ENCODE data around the gene PKN1. TPM values are rescaled to one million over a fixed set of nuclear protein-coding genes. Genes with fewer than 3 reads are reported as not detected.

Gene PKN1
- total and polyA plus RNA-seq, 2 of the 4 experiments (the other 2 are of a cell fraction): 39.1 to 41.4 TPM

DNA sequence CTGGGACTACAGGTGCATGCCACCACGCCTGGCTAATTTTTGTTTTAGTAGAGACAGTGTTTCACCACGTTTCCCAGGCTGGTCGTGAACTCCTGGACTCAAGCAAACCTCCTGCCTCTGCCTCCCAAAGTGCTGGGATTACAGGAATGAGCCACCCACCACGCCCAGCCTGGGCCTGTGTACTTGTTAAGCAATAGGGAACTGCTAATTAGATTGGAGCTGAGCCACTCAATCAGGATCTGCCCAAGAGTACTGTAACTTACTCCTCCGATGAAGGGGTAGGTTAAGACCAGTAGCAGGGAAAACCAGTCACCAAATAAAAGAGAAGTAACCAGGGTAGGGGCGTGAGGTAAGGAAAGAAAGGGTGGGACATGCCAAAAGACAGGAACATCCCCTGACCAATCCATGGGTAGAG, 16.3 kb upstream of the PKN1 start (continued):
- TF ChIP-seq, protein P1, sequence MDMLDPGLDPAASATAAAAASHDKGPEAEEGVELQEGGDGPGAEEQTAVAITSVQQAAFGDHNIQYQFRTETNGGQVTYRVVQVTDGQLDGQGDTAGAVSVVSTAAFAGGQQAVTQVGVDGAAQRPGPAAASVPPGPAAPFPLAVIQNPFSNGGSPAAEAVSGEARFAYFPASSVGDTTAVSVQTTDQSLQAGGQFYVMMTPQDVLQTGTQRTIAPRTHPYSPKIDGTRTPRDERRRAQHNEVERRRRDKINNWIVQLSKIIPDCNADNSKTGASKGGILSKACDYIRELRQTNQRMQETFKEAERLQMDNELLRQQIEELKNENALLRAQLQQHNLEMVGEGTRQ (IDR thresholded peaks at IDR 0.05; ENCODE audit: low read depth, low read length): no peak
- no peak for TF ChIP-seq FOS (IDR thresholded peaks at IDR 0.05; ENCODE audit: low read depth, low read length)

DNA sequence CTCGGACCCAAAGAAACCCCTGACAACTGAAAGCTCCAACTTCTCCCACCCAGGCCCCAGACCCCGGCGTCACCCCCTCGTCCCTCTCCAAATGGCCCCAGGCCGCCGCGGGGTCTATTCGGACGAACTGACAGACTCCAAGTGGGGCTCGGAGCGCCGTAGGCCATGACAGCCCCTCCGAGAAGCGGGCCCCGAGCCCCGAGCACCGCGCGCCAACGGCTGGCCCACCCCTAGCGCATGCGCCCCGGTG, 14.3 kb upstream of the PKN1 start:
- in situ Hi-C loops (cut with MboI; ENCODE audit: low sequenced_read_pairs): no loop called here
- Histone ChIP-seq H3K79me1 (ENCODE audit: low read depth in 1 of 2, low read length in 2 of 2) (peaks cover 0 to 24% of the 10 kb centered on the region in 2 experiments; a peak in 2 of 4 replicates), H3K27me3 (ENCODE audit: control insufficient read depth, insufficient read depth, low read length) (no peaks in the 10 kb centered on the region), H4K91ac (ENCODE audit: insufficient read depth, low read depth, low read length) (no peak overlapping the region), H3K4me1 (ENCODE audit: control insufficient read depth, insufficient read depth, low read length) (peaks cover 8% of the 10 kb centered on the region; the same call in 1 of the 2 replicates), H3K9ac (ENCODE audit: low read depth, low read length) (peak overlapping the region; percentile 79), H3K4me3 (ENCODE audit: insufficient read depth, low read depth, low read length) (peak overlapping the region; percentile 77), H2AFZ (replicated peaks; ENCODE audit: low read length, poor library complexity) (peak overlapping the region; percentile 95), H2AK9ac (replicated peaks; ENCODE audit: low read depth, low read length, poor library complexity) (peak overlapping the region; percentile 91), H3K36me3 (ENCODE audit: control insufficient read depth, insufficient read depth, low read length) (no peaks in the 10 kb centered on the region; the same call in 1 of the 2 replicates), H3K9me1 (ENCODE audit: insufficient read depth, low read length) (peaks cover 9% of the 10 kb centered on the region; the same call in 1 of the 2 replicates), H2BK15ac (ENCODE audit: low read depth, low read length) (no peak overlapping the region), H3K4me2 (ENCODE audit: low read depth, low read length) (peak overlapping the region; percentile 96), H3K18ac (ENCODE audit: low read depth, low read length) (no peak overlapping the region), H4K20me1 (ENCODE audit: insufficient read depth, low read length) (peaks cover 39% of the 10 kb centered on the region), H3K27ac (ENCODE audit: insufficient read depth, low read length) (peak overlapping the region; percentile 91), H3K14ac (replicated peaks; ENCODE audit: low read depth, low read length) (peak overlapping the region; percentile 46; the same call in 1 of the 2 replicates), H2BK20ac (ENCODE audit: low read depth, low read length) (no peak overlapping the region), H2BK120ac (ENCODE audit: low read depth, low read length) (no peak overlapping the region; the same call in 1 of the 2 replicates), H3K9me3 (ENCODE audit: control insufficient read depth, insufficient read depth, low read length) (no peaks in the 10 kb centered on the region), H4K5ac (ENCODE audit: low read depth, low read length) (no peak overlapping the region), H2AK5ac (ENCODE audit: low read depth, low read length) (0 out of 2 replicates have a peak overlapping the region, but pooled peaks have one; percentile 32), H2BK5ac (ENCODE audit: low read depth, low read length, poor library complexity, severe bottlenecking) (peak overlapping the region; percentile 72), H3K4ac (ENCODE audit: low read depth, low read length) (peak overlapping the region; percentile 42), H3K23ac (ENCODE audit: low read depth, low read length) (0 out of 2 replicates have a peak overlapping the region, but pooled peaks have one; percentile 59), H3K56ac (ENCODE audit: extremely low read depth, insufficient read depth, low read length) (peak overlapping the region; percentile 86), H4K8ac (ENCODE audit: low read depth in 2 of 2, low read length in 2 of 2) (peak overlapping the region; percentile 34 to 37; a peak in 3 of 4 replicates)
- ATAC-seq (ENCODE audit: low read depth) (peak; percentile 77), DNase-seq (no peak)
- dilution Hi-C loops (cut with HindIII; ENCODE audit: low sequenced_read_pairs, unreplicated experiment): no loop called here
- intact Hi-C loops (cut with micrococcal nuclease): no loop called here
- 1% methylated on average over 18 of the region's 23 CpGs; no CpG with 5 or more reads in 1 of the 2 experiments for WGBS, 2 experiments (ENCODE audit: extremely low coverage in 2 of 2, insufficient read length in 1 of 2)
- ChIA-PET CTCF (no interaction called here), POLR2A (ENCODE audit: unreplicated experiment) (no interaction called here)
- BruUV-seq (replicated peaks): no TSS peak
- TF ChIP-seq POLR2A (IDR thresholded peaks at IDR 0.05; ENCODE audit: low read depth, low read length): no peak
- no peak for TF ChIP-seq SMC3 (IDR thresholded peaks at IDR 0.05; ENCODE audit: low read depth, low read length)
- TF ChIP-seq RFX5 (IDR thresholded peaks at IDR 0.05; ENCODE audit: low read depth, low read length): no peak
- no peak for TF ChIP-seq MAFK (IDR thresholded peaks at IDR 0.05; ENCODE audit: low read depth, low read length)
- no peak for TF ChIP-seq RCOR1 (IDR thresholded peaks at IDR 0.05; ENCODE audit: insufficient replicate concordance, low read length)
- TF ChIP-seq CHD1 (IDR thresholded peaks at IDR 0.05; ENCODE audit: low read depth, low read length): no peak
- no peak for TF ChIP-seq MXI1 (IDR thresholded peaks at IDR 0.05; ENCODE audit: borderline replicate concordance, low read depth, low read length)
- TF ChIP-seq FOS (IDR thresholded peaks at IDR 0.05; ENCODE audit: low read depth, low read length): no peak
- TF ChIP-seq MAZ (IDR thresholded peaks at IDR 0.05; ENCODE audit: borderline replicate concordance, low read depth, low read length): no peak; the same call in 1 of the 2 replicates
- TF ChIP-seq BHLHE40 (IDR thresholded peaks at IDR 0.05; ENCODE audit: low read depth, low read length): no peak
- TF ChIP-seq CEBPB (IDR thresholded peaks at IDR 0.05; ENCODE audit: low read depth, low read length): no peak
- no peak for TF ChIP-seq NFE2L2 (IDR thresholded peaks at IDR 0.05; ENCODE audit: low read depth, low read length)
- TF ChIP-seq, protein P2, sequence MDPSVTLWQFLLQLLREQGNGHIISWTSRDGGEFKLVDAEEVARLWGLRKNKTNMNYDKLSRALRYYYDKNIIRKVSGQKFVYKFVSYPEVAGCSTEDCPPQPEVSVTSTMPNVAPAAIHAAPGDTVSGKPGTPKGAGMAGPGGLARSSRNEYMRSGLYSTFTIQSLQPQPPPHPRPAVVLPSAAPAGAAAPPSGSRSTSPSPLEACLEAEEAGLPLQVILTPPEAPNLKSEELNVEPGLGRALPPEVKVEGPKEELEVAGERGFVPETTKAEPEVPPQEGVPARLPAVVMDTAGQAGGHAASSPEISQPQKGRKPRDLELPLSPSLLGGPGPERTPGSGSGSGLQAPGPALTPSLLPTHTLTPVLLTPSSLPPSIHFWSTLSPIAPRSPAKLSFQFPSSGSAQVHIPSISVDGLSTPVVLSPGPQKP (IDR thresholded peaks at IDR 0.05; ENCODE audit: borderline replicate concordance, low read depth, low read length): no peak
- TF ChIP-seq RAD21 (IDR thresholded peaks at IDR 0.05; ENCODE audit: low read length): no peak

Data from IMR-90 (cell line).